SK-N-SH (cell line): ENCODE data around the gene SGMS2. TPM values are rescaled to one million over a fixed set of nuclear protein-coding genes. Genes with fewer than 3 reads are reported as not detected.

ENCODE experiments used
- CTCF ChIA-PET: fragments of 300-600, 350-600 bp; formaldehyde crosslinking; extraction: SDS; loops from one replicate; lab custom pipeline; 2021; lab: Yijun Ruan, JAX
- POLR2A ChIA-PET: fragments of 350-600 bp; sonication (Branson Sonifier 250); formaldehyde crosslinking; extraction: SDS; loops from one replicate; lab custom pipeline; 2020; ENCODE audit warnings: antibody characterized with exemption, inconsistent platforms; lab: Yijun Ruan, JAX
- DNase-seq: peaks from one replicate; pipeline ENCODE4 v3.0.0; 2012
- H2AFZ ChIP-seq: fragments of 200-600 bp; sonication (generic); 2 replicates; pipeline ENCODE4 v1.8.1; 2016; ENCODE audit warnings: antibody characterized with exemption, mild to moderate bottlenecking, low read depth
- H3F3A ChIP-seq: fragments of 200-600 bp; sonication (generic); replicated peaks from 2 replicates; pipeline ENCODE3; 2016; ENCODE audit warnings: antibody characterized with exemption, mild to moderate bottlenecking; ENCODE audit not compliant: insufficient read depth
- H3K27ac ChIP-seq, 2 experiments: fragments of 200-500 bp in 1 of 2; fragments of 200-600 bp in 1 of 2; sonication (Bioruptor generic) in 1 of 2; sonication (generic), shearing (Covaris generic) in 1 of 2; 2 replicates each; pipeline versions ENCODE4 v1.5.1 to v1.6.1; 2014 to 2016; ENCODE audit warnings: low read depth in 2 of 2, inconsistent platforms in 1 of 2, low read length in 1 of 2, mild to moderate bottlenecking in 1 of 2, mixed read lengths in 1 of 2
- H3K27me3 ChIP-seq: fragments of 200-600 bp; sonication (generic), shearing (Covaris generic); 2 replicates; pipeline ENCODE4 v1.6.1; 2016; ENCODE audit warnings: mixed run types; ENCODE audit not compliant: insufficient read depth
- H3K36me3 ChIP-seq, 2 experiments: fragments of 200-500 bp in 1 of 2; fragments of 200-600 bp in 1 of 2; sonication (Bioruptor generic) in 1 of 2; sonication (generic) in 1 of 2; replicated peaks in 1 of 2; 2 replicates each; pipeline versions ENCODE3 to v1.5.1; 2014 to 2016; ENCODE audit warnings: low read length in 1 of 2, mild to moderate bottlenecking in 1 of 2; ENCODE audit not compliant: insufficient read depth in 2 of 2, control insufficient read depth in 1 of 2
- H3K4me1 ChIP-seq, 2 experiments: fragments of 200-500 bp in 1 of 2; fragments of 200-600 bp in 1 of 2; sonication (Bioruptor generic) in 1 of 2; sonication (generic), shearing (Covaris generic) in 1 of 2; 2 replicates each; pipeline versions ENCODE4 v1.5.1 to v1.6.1; 2014 to 2016; ENCODE audit warnings: low read depth in 1 of 2, low read length in 1 of 2, mixed run types in 1 of 2; ENCODE audit not compliant: insufficient read depth in 2 of 2, control insufficient read depth in 1 of 2
- H3K4me2 ChIP-seq: fragments of 200-600 bp; sonication (generic), shearing (Covaris generic); 2 replicates; pipeline ENCODE4 v1.6.1; 2017; ENCODE audit warnings: mixed run types
- H3K4me3 ChIP-seq, 2 experiments: fragments of 200-500 bp in 1 of 2; fragments of 200-600 bp in 1 of 2; sonication (Bioruptor generic) in 1 of 2; sonication (generic), shearing (Covaris generic) in 1 of 2; 2 replicates each; pipeline versions ENCODE4 v1.5.1 to v1.8.1; 2014 to 2016; ENCODE audit warnings: low read depth in 2 of 2, inconsistent platforms in 1 of 2, low read length in 1 of 2, mild to moderate bottlenecking in 1 of 2, mixed read lengths in 1 of 2, moderate library complexity in 1 of 2
- H3K79me2 ChIP-seq: fragments of 200-600 bp; sonication (generic); 2 replicates; pipeline ENCODE4 v1.8.1; 2017; ENCODE audit warnings: mild to moderate bottlenecking; ENCODE audit not compliant: insufficient read depth
- H3K9ac ChIP-seq: fragments of 200-600 bp; sonication (generic); 2 replicates; pipeline ENCODE4 v1.6.1; 2017; ENCODE audit warnings: mixed run types
- H3K9me2 ChIP-seq: fragments of 200-600 bp; sonication (generic); 2 replicates; pipeline ENCODE4 v1.6.1; 2017; ENCODE audit warnings: mixed run types
- H3K9me3 ChIP-seq: fragments of 200-600 bp; sonication (generic); 2 replicates; pipeline ENCODE4 v1.6.1; 2017; ENCODE audit warnings: mixed run types, mild to moderate bottlenecking, moderate library complexity
- H4K20me1 ChIP-seq: fragments of 200-600 bp; sonication (generic); 2 replicates; pipeline ENCODE4 v1.6.1; 2017; ENCODE audit warnings: mild to moderate bottlenecking, mixed run types; ENCODE audit not compliant: insufficient read depth
- CHD2 ChIP-seq: fragments of 150-350 bp; IDR thresholded peaks from 2 replicates; pipeline ENCODE4 v1.6.1; 2018; ENCODE audit warnings: low read length; ENCODE audit not compliant: partially characterized antibody
- EZH2phosphoT487 ChIP-seq: fragments of 200-600 bp; sonication (generic); IDR thresholded peaks from 2 replicates; pipeline ENCODE4 v1.6.1; 2017; ENCODE audit warnings: low read depth, mixed run types, mild to moderate bottlenecking, antibody characterized with exemption, moderate library complexity, borderline replicate concordance
- FOXJ3 ChIP-seq: sonication (generic); formaldehyde crosslinking; IDR thresholded peaks from 2 replicates; pipeline ENCODE4 v1.5.1; 2020; ENCODE audit warnings: mild to moderate bottlenecking, missing genetic modification reagents
- MAX ChIP-seq: IDR thresholded peaks from 2 replicates; pipeline ENCODE4 v1.4.0; 2012; ENCODE audit warnings: low read depth
- MXI1 ChIP-seq: IDR thresholded peaks from 2 replicates; pipeline ENCODE4 v1.6.1; 2012; ENCODE audit warnings: mild to moderate bottlenecking, low read depth, low read length, improper control_type of control experiment
- NRF1 ChIP-seq: IDR thresholded peaks from 2 replicates; pipeline ENCODE4 v1.6.1; 2012; ENCODE audit warnings: low read depth, mild to moderate bottlenecking, low read length
- POLR2AphosphoS5 ChIP-seq: IDR thresholded peaks from 2 replicates; pipeline ENCODE4 v1.6.1; 2012; ENCODE audit warnings: low read depth, low read length
- RAD21 ChIP-seq: IDR thresholded peaks from 2 replicates; pipeline ENCODE4 v1.6.1; 2012; ENCODE audit warnings: mild to moderate bottlenecking, low read length
- RCOR1 ChIP-seq: fragments of 150-350 bp; IDR thresholded peaks from 2 replicates; pipeline ENCODE4 v1.6.1; 2017; ENCODE audit warnings: antibody characterized with exemption, low read length
- RFX5 ChIP-seq: IDR thresholded peaks from 2 replicates; pipeline ENCODE4 v1.6.1; 2012; ENCODE audit warnings: mild to moderate bottlenecking, improper control_type of control experiment, low read length
- RXRA ChIP-seq: IDR thresholded peaks from 2 replicates; pipeline ENCODE4 v1.4.0; 2012; ENCODE audit warnings: low read depth, mild to moderate bottlenecking, borderline replicate concordance
- SMC3 ChIP-seq: IDR thresholded peaks from 2 replicates; pipeline ENCODE4 v1.6.1; 2012; ENCODE audit warnings: low read depth, low read length, improper control_type of control experiment
- TAF1 ChIP-seq: IDR thresholded peaks from 2 replicates; pipeline ENCODE4 v1.6.1; 2012; ENCODE audit warnings: low read depth, mild to moderate bottlenecking, low read length, moderate library complexity, borderline replicate concordance
- USF1 ChIP-seq: IDR thresholded peaks from 2 replicates; pipeline ENCODE4 v1.4.0; 2012; ENCODE audit warnings: low read depth, borderline replicate concordance
- USF2 ChIP-seq: fragments of 150-350 bp; IDR thresholded peaks from 2 replicates; pipeline ENCODE4 v1.6.1; 2017; ENCODE audit warnings: antibody characterized with exemption, low read length, low read depth, borderline replicate concordance
- WGBS: methylation state at CpG from one replicate; pipeline ENCODE4 v1.1.6; 2017; ENCODE audit warnings: low lambda C conversion rate; 5-methylcytosine and 5-hydroxymethylcytosine counted together
- polyA plus RNA-seq, 3 experiments: library from polyadenylated mRNA; depleted of rRNA; stranded (reverse); fragments of >200 nt; gene quantifications; 2 replicates each; pipeline ENCODE4 v1.2.3, GENCODE V29; 2012

Gene SGMS2
- polyA plus RNA-seq, 1 of the 3 experiments (the other 2 are of a cell fraction): 0.82 TPM

GRCh38 chr4:107793996-107794395 is 30.7 kb upstream of the SGMS2 start:
- Histone ChIP-seq H3K4me3 (no peak overlapping the region), H2AFZ (no peak overlapping the region), H3K27ac (no peak overlapping the region), H3K9ac (no peak overlapping the region), H3K4me2 (no peak overlapping the region), H4K20me1 (no peaks in the 10 kb centered on the region), H3K79me2 (no peaks in the 10 kb centered on the region), H3K27me3 (peaks cover 17% of the 10 kb centered on the region; the same call in 1 of the 2 replicates), H3F3A (no peaks in the 10 kb centered on the region), H3K9me2 (no peaks in the 10 kb centered on the region), H3K36me3 (no peaks in the 10 kb centered on the region), H3K9me3 (no peaks in the 10 kb centered on the region), H3K4me1 (no peaks in the 10 kb centered on the region)
- no peak for TF ChIP-seq SMC3
- no peak for TF ChIP-seq EZH2phosphoT487
- no peak for TF ChIP-seq MXI1
- no peak for TF ChIP-seq USF2
- 0% methylated on average over 1 of the region's 2 CpGs for WGBS
- ChIA-PET POLR2A (no interaction called here), CTCF (interaction anchor here (1.2 kb wide), 1 partner anchor 35 kb away, joined by 3 read pairs; no protein-coding TSS in a partner anchor)
- DNase-seq: no peak

- Histone ChIP-seq H3K4me3 (no peak overlapping the region), H3K9ac (no peak overlapping the region), H3K27ac (no peak overlapping the region), H3K9me2 (no peaks in the 10 kb centered on the region), H3K27me3 (peaks cover 18% of the 10 kb centered on the region; the same call in 1 of the 2 replicates), H3F3A (no peaks in the 10 kb centered on the region), H2AFZ (no peak overlapping the region), H3K9me3 (no peaks in the 10 kb centered on the region), H3K36me3 (no peaks in the 10 kb centered on the region), H4K20me1 (no peaks in the 10 kb centered on the region), H3K4me1 (no peaks in the 10 kb centered on the region), H3K79me2 (no peaks in the 10 kb centered on the region), H3K4me2 (no peak overlapping the region)
- DNase-seq: no peak
- 6% methylated on average over 10 of the region's 10 CpGs for WGBS
- ChIA-PET POLR2A (no interaction called here), CTCF (no interaction called here)
- TF ChIP-seq FOXJ3 (CRISPR knock-in tag) (no peak), RFX5 (no peak), USF2 (no peak), CHD2 (no peak), USF1 (no peak), TAF1 (no peak), RXRA (no peak), MAX (no peak), POLR2AphosphoS5 (no peak), RAD21 (no peak), NRF1 (no peak), SMC3 (no peak), RCOR1 (no peak)
Measured at GRCh38 chr4:107799669-107800450, 24.9 kb upstream of the SGMS2 start.
